ENCODE data around the gene C1QTNF6. TPM values are rescaled to one million over a fixed set of nuclear protein-coding genes. Genes with fewer than 3 reads are reported as not detected.

Gene C1QTNF6
- total RNA-seq, 1 donor from 2014 or later: 4.6 TPM

GRCh38 chr22:37176464-37177061 lies 11.5 kb downstream of the C1QTNF6 start:
- H3K4me1 ChIP-seq: peaks cover 13 to 15% of the 10 kb centered on the region in 2 donors
- DNase-seq (ENCODE audit: low spot score in 2 of 2): peak in 1 of 2 donors; percentile 56
- H3K27ac ChIP-seq: peak overlapping the region in 1 of 2 donors; percentile 49
- intact Hi-C loops (cut with DNase I): no loop called here
- H3K4me3 ChIP-seq: peak overlapping the region in 1 of 2 donors; percentile 35
- TF ChIP-seq CTCF (IDR thresholded peaks at IDR 0.05): peak in 1 of 3 experiments; percentile 6
- H3K27me3 ChIP-seq: no peaks in the 10 kb centered on the region
- H3K36me3 ChIP-seq: no peaks in the 10 kb centered on the region
- H3K9me3 ChIP-seq: no peaks in the 10 kb centered on the region

- no peak for DNase-seq (ENCODE audit: low spot score in 2 of 2)
- no peak overlapping the region for H3K27ac ChIP-seq
- intact Hi-C loops (cut with DNase I): no loop called here
- TF ChIP-seq CTCF (IDR thresholded peaks at IDR 0.05): no peak
- H3K9me3 ChIP-seq: no peaks in the 10 kb centered on the region
- H3K27me3 ChIP-seq: no peaks in the 10 kb centered on the region
- H3K4me1 ChIP-seq: peaks cover 13 to 15% of the 10 kb centered on the region in 2 donors
- H3K36me3 ChIP-seq: no peaks in the 10 kb centered on the region
- peak overlapping the region in 1 of 2 donors; percentile 35 for H3K4me3 ChIP-seq
Observed at GRCh38 chr22:37175414-37176281, 12.4 kb downstream of the C1QTNF6 start.

- TF ChIP-seq CTCF (IDR thresholded peaks at IDR 0.05): no peak
- intact Hi-C loops (cut with DNase I): no loop called here
- DNase-seq (ENCODE audit: low spot score in 2 of 2): peak in 1 of 2 donors; percentile 50
- Histone ChIP-seq H3K4me3 (no peak overlapping the region), H3K4me1 (peaks cover 13 to 15% of the 10 kb centered on the region in 2 donors), H3K27me3 (no peaks in the 10 kb centered on the region), H3K36me3 (no peaks in the 10 kb centered on the region), H3K27ac (no peak overlapping the region), H3K9me3 (no peaks in the 10 kb centered on the region)
Observed at GRCh38 chr22:37174964-37175363, 13.1 kb downstream of the C1QTNF6 start.

- Histone ChIP-seq H3K36me3 (no peaks in the 10 kb centered on the region), H3K4me3 (no peak overlapping the region), H3K27ac (no peak overlapping the region), H3K27me3 (no peaks in the 10 kb centered on the region), H3K4me1 (peaks cover 13 to 15% of the 10 kb centered on the region in 2 donors), H3K9me3 (no peaks in the 10 kb centered on the region)
- intact Hi-C loops (cut with DNase I): no loop called here
- TF ChIP-seq CTCF (IDR thresholded peaks at IDR 0.05): no peak
- peak in 1 of 2 donors; percentile 68 for DNase-seq (ENCODE audit: low spot score in 2 of 2)
Observed at GRCh38 chr22:37173709-37174108, 14.3 kb downstream of the C1QTNF6 start.

GRCh38 chr22:37172266-37173245 lies 15.5 kb downstream of the C1QTNF6 start:
- H3K4me1 ChIP-seq: peaks cover 13 to 18% of the 10 kb centered on the region in 2 donors
- H3K36me3 ChIP-seq: no peaks in the 10 kb centered on the region
- H3K9me3 ChIP-seq: no peaks in the 10 kb centered on the region
- no peaks in the 10 kb centered on the region for H3K27me3 ChIP-seq
- no peak overlapping the region for H3K27ac ChIP-seq
- intact Hi-C loops (cut with DNase I): no loop called here
- DNase-seq (ENCODE audit: low spot score in 2 of 2): peak in 1 of 2 donors; percentile 57
- TF ChIP-seq CTCF (IDR thresholded peaks at IDR 0.05): no peak
- no peak overlapping the region for H3K4me3 ChIP-seq

Measured in ascending aorta (tissue), 2 donors.